GM21737 (cell line): ENCODE measurements around the gene SLIT1.
A peak's percentile ranks its signal among the peaks of the same experiment; 100 is the strongest.

Source experiments
- ATAC-seq: cut with Tn5 transposase; IDR thresholded peaks from one replicate; pipeline ENCODE4 v1.9.1; 2021; ENCODE audit warnings: mild to moderate bottlenecking, moderate library complexity; ENCODE audit not compliant: unreplicated experiment

Gene SLIT1

GRCh38 chr10:96987141-96987841 is 198.5 kb downstream of the SLIT1 start:
- no peak for ATAC-seq

- no peak for ATAC-seq
These were observed 199.4 kb downstream of the SLIT1 start for GRCh38 chr10:96986200-96986856.

- no peak for ATAC-seq
These were observed 201.1 kb downstream of the SLIT1 start for GRCh38 chr10:96984541-96985131.

GRCh38 chr10:96982149-96982930 is 203.4 kb downstream of the SLIT1 start:
- no peak for ATAC-seq

- ATAC-seq = peak; percentile 61
These were observed 207.1 kb downstream of the SLIT1 start for GRCh38 chr10:96978621-96979154.

- ATAC-seq = no peak
These were observed 210.6 kb downstream of the SLIT1 start for GRCh38 chr10:96975136-96975535.

GRCh38 chr10:96973809-96974747 is 211.7 kb downstream of the SLIT1 start:
- no peak for ATAC-seq

- ATAC-seq = no peak
These were observed 213.5 kb downstream of the SLIT1 start for GRCh38 chr10:96972264-96972663.

- ATAC-seq = no peak
These were observed 214.4 kb downstream of the SLIT1 start for GRCh38 chr10:96971324-96971723.

GRCh38 chr10:96968682-96969423 is 216.9 kb downstream of the SLIT1 start:
- no peak for ATAC-seq

- ATAC-seq = no peak
These were observed 217.9 kb downstream of the SLIT1 start for GRCh38 chr10:96967847-96968246.

- no peak for ATAC-seq
These were observed 221.6 kb downstream of the SLIT1 start for GRCh38 chr10:96964131-96964530.

GRCh38 chr10:96960872-96961271 is 224.9 kb downstream of the SLIT1 start:
- ATAC-seq = no peak

- ATAC-seq = no peak
These were observed 226.0 kb downstream of the SLIT1 start for GRCh38 chr10:96959733-96960132.

- ATAC-seq = no peak
These were observed 227.7 kb downstream of the SLIT1 start for GRCh38 chr10:96958071-96958470.

- no peak for ATAC-seq
These were observed 230.0 kb downstream of the SLIT1 start for GRCh38 chr10:96955794-96956193.

- ATAC-seq = no peak
These were observed 233.8 kb downstream of the SLIT1 start for GRCh38 chr10:96951954-96952353.

- ATAC-seq = no peak
These were observed 236.6 kb downstream of the SLIT1 start for GRCh38 chr10:96949039-96949683.
